MG63 (cell line): Measurements from ENCODE around the gene DDO. TPM values are rescaled to one million over a fixed set of nuclear protein-coding genes. Genes with fewer than 3 reads are reported as not detected.
A peak's percentile ranks its signal among the peaks of the same experiment; 100 is the strongest.
"Not testable (repeated sequence)": the region's sequence is repeated elsewhere in the genome, so short reads cannot be mapped to it uniquely, and the experiment has no call there.

ENCODE experiments used
- DNase-seq: peaks from one replicate; pipeline ENCODE4 v3.0.0-alpha.2; 2020
- H3K27me3 ChIP-seq: fragments of 250-450 bp; sonication (Bioruptor Pico); 2 replicates; pipeline ENCODE4 v1.5.1; 2020; ENCODE audit warnings: mild to moderate bottlenecking, moderate library complexity
- H3K36me3 ChIP-seq: fragments of 250-450 bp; sonication (Bioruptor Pico); 2 replicates; pipeline ENCODE4 v1.5.1; 2020; ENCODE audit warnings: mild to moderate bottlenecking, moderate library complexity
- H3K4me3 ChIP-seq: fragments of 250-450 bp; sonication (Bioruptor Pico); 2 replicates; pipeline ENCODE4 v1.5.1; 2020; ENCODE audit warnings: mild to moderate bottlenecking, moderate library complexity
- H3K9me3 ChIP-seq: fragments of 250-450 bp; sonication (Bioruptor Pico); 2 replicates; pipeline ENCODE4 v1.5.1; 2020; ENCODE audit warnings: mild to moderate bottlenecking, moderate library complexity
- total RNA-seq: library from RNA; depleted of rRNA; stranded (reverse); fragments of >200 nt; shearing (Covaris generic); gene quantifications from 2 replicates; pipeline ENCODE4 v1.2.3, GENCODE V29; 2014; ENCODE audit warnings: low replicate concordance

The DDO gene
- total RNA-seq, 1 experiment from 2014 or later, result 0.89 TPM

GRCh38 chr6:110358553-110359160 is 56.7 kb downstream of the DDO start:
- Histone ChIP-seq H3K9me3 (no peaks in the 10 kb centered on the region), H3K4me3 (peak overlapping the region; percentile 25; the same call in 1 of the 2 replicates), H3K27me3 (peaks cover 17% of the 10 kb centered on the region), H3K36me3 (no peaks in the 10 kb centered on the region)
- no peak for DNase-seq

- Histone ChIP-seq H3K4me3 (peak within 1 kb of the TSS; percentile 25), H3K27me3 (peaks cover 17% of the 10 kb centered on the region), H3K9me3 (no peaks in the 10 kb centered on the region), H3K36me3 (no peaks in the 10 kb centered on the region)
- DNase-seq, result peak; percentile 4
Observed at GRCh38 chr6:110357664-110358552, 57.5 kb downstream of the DDO start, which contains the start of gene METTL24. TSS of gene METTL24 (minus strand) at chr6:110358349. CDS start at chr6:110358272, 77 bp downstream.

- H3K36me3 ChIP-seq, result no peaks in the 10 kb centered on the region
- peaks cover 12% of the 10 kb centered on the region for H3K27me3 ChIP-seq
- no peak overlapping the region for H3K4me3 ChIP-seq
- no peaks in the 10 kb centered on the region for H3K9me3 ChIP-seq
- no peak for DNase-seq
Observed at GRCh38 chr6:110357298-110357663, 58.1 kb downstream of the DDO start.

GRCh38 chr6:110356778-110357177 is 58.6 kb downstream of the DDO start:
- Histone ChIP-seq H3K9me3 (no peaks in the 10 kb centered on the region), H3K27me3 (peaks cover 9% of the 10 kb centered on the region)

GRCh38 chr6:110355727-110356126 is 59.6 kb downstream of the DDO start:
- no peaks in the 10 kb centered on the region for H3K9me3 ChIP-seq
- H3K4me3 ChIP-seq, result no peak overlapping the region
- no peak for DNase-seq
- no peaks in the 10 kb centered on the region for H3K36me3 ChIP-seq
- H3K27me3 ChIP-seq, result peaks cover 9% of the 10 kb centered on the region

More at GRCh38 chr6:110356778-110357177, 58.6 kb downstream of the DDO start:
- no peak for DNase-seq
- H3K4me3 ChIP-seq, result no peak overlapping the region
- H3K36me3 ChIP-seq, result no peaks in the 10 kb centered on the region

- no peaks in the 10 kb centered on the region for H3K9me3 ChIP-seq
- peaks cover 9% of the 10 kb centered on the region for H3K27me3 ChIP-seq
- no peak overlapping the region for H3K4me3 ChIP-seq
- no peaks in the 10 kb centered on the region for H3K36me3 ChIP-seq
- DNase-seq, result no peak
Observed at GRCh38 chr6:110355022-110355421, 60.4 kb downstream of the DDO start.

- H3K4me3 ChIP-seq, result no peak overlapping the region
- H3K9me3 ChIP-seq, result no peaks in the 10 kb centered on the region
- no peaks in the 10 kb centered on the region for H3K36me3 ChIP-seq
- peaks cover 9% of the 10 kb centered on the region for H3K27me3 ChIP-seq
- no peak for DNase-seq
Observed at GRCh38 chr6:110354153-110354552, 61.2 kb downstream of the DDO start.

- Histone ChIP-seq H3K9me3 (no peaks in the 10 kb centered on the region), H3K36me3 (no peaks in the 10 kb centered on the region), H3K4me3 (no peak overlapping the region), H3K27me3 (peaks cover 8% of the 10 kb centered on the region)
- no peak for DNase-seq
Observed at GRCh38 chr6:110353457-110354001, 61.8 kb downstream of the DDO start.

- DNase-seq, result no peak
- Histone ChIP-seq H3K36me3 (no peaks in the 10 kb centered on the region), H3K9me3 (no peaks in the 10 kb centered on the region), H3K27me3 (peaks cover 4% of the 10 kb centered on the region), H3K4me3 (no peak overlapping the region)
Observed at GRCh38 chr6:110352563-110353262, 62.7 kb downstream of the DDO start.

- H3K9me3 ChIP-seq, result no peaks in the 10 kb centered on the region
- no peak overlapping the region for H3K4me3 ChIP-seq
- no peaks in the 10 kb centered on the region for H3K36me3 ChIP-seq
- no peaks in the 10 kb centered on the region for H3K27me3 ChIP-seq
- DNase-seq, result no peak
Observed at GRCh38 chr6:110351986-110352385, 63.4 kb downstream of the DDO start.

GRCh38 chr6:110351546-110351945 is 63.8 kb downstream of the DDO start:
- H3K27me3 ChIP-seq, result no peaks in the 10 kb centered on the region
- H3K9me3 ChIP-seq, result no peaks in the 10 kb centered on the region
- no peaks in the 10 kb centered on the region for H3K36me3 ChIP-seq
- no peak overlapping the region for H3K4me3 ChIP-seq
- DNase-seq, result no peak

GRCh38 chr6:110350593-110350992 is 64.8 kb downstream of the DDO start:
- H3K4me3 ChIP-seq, DNase-seq, H3K27me3 ChIP-seq, H3K9me3 ChIP-seq, H3K36me3 ChIP-seq: not testable (repeated sequence)

GRCh38 chr6:110348961-110349690 is 66.2 kb downstream of the DDO start:
- Histone ChIP-seq H3K9me3 (no peaks in the 10 kb centered on the region), H3K27me3 (no peaks in the 10 kb centered on the region), H3K4me3 (no peak overlapping the region), H3K36me3 (no peaks in the 10 kb centered on the region)
- DNase-seq, result no peak

- no peaks in the 10 kb centered on the region for H3K9me3 ChIP-seq
- no peaks in the 10 kb centered on the region; the same call in 1 of the 2 replicates for H3K27me3 ChIP-seq
- no peak overlapping the region for H3K4me3 ChIP-seq
- DNase-seq, result no peak
- H3K36me3 ChIP-seq, result no peaks in the 10 kb centered on the region
Observed at GRCh38 chr6:110345025-110345424, 70.3 kb downstream of the DDO start.

GRCh38 chr6:110342759-110343158 is 72.6 kb downstream of the DDO start:
- no peak for DNase-seq
- H3K27me3 ChIP-seq, result no peaks in the 10 kb centered on the region; the same call in 1 of the 2 replicates
- no peaks in the 10 kb centered on the region for H3K9me3 ChIP-seq
- H3K4me3 ChIP-seq, result no peak overlapping the region
- H3K36me3 ChIP-seq, result no peaks in the 10 kb centered on the region
